ENCODE measurements around the gene MAPK8IP3. TPM values are rescaled to one million over a fixed set of nuclear protein-coding genes. Genes with fewer than 3 reads are reported as not detected.

The MAPK8IP3 gene
- total and polyA plus RNA-seq, 9 of the 15 experiments (the other 6 are each of a cell fraction or from before 2014, with no cell fraction given) = 0.17 to 58.7 (median 16.7) TPM

- TF ChIP-seq ZNF740 (CRISPR knock-in tag; IDR thresholded peaks at IDR 0.05) (no peak), ZNF740 (tag; IDR thresholded peaks at IDR 0.05) (no peak), ZNF140 (CRISPR knock-in tag; IDR thresholded peaks at IDR 0.05) (no peak), CTCF (IDR thresholded peaks at IDR 0.05 in 2 of 3, conservative IDR thresholded peaks at IDR 0.05 in 1 of 3; ENCODE audit: insufficient read depth in 2 of 3, low read depth in 1 of 3, low read length in 3 of 3) (no peak), FOXP4 (CRISPR knock-in tag; IDR thresholded peaks at IDR 0.05; ENCODE audit: borderline replicate concordance) (no peak), SRSF3 (IDR thresholded peaks at IDR 0.05; ENCODE audit: insufficient read depth, low read length) (no peak), ARID3B (CRISPR knock-in tag; IDR thresholded peaks at IDR 0.05; ENCODE audit: borderline replicate concordance) (0 out of 2 replicates have a peak, but pooled peaks have one; percentile 26), ZBTB49 (CRISPR knock-in tag; IDR thresholded peaks at IDR 0.05; ENCODE audit: borderline replicate concordance) (no peak), RCOR1 (IDR thresholded peaks at IDR 0.05; ENCODE audit: borderline replicate concordance in 1 of 2, low read depth in 2 of 2, low read length in 2 of 2) (no peak), ILF3 (IDR thresholded peaks at IDR 0.05; ENCODE audit: borderline replicate concordance) (no peak), ZNF57 (CRISPR knock-in tag; IDR thresholded peaks at IDR 0.05) (no peak), ZNF384 (IDR thresholded peaks at IDR 0.05; ENCODE audit: low read depth, low read length) (no peak), WHSC1 (IDR thresholded peaks at IDR 0.05; ENCODE audit: low read length) (no peak), SNIP1 (IDR thresholded peaks at IDR 0.05; ENCODE audit: low read depth) (no peak), POLR2H (tag; IDR thresholded peaks at IDR 0.05; ENCODE audit: low read depth) (no peak)
These were observed 594 bp downstream of the MAPK8IP3 start (continued) for GRCh38 chr16:1706386-1707192.
